H1 (cell line): Measurements from ENCODE around the gene IKBIP. TPM values are rescaled to one million over a fixed set of nuclear protein-coding genes. Genes with fewer than 3 reads are reported as not detected.

Experiments used
- CTCF ChIA-PET: fragments of 300-600 bp; sonication (Branson Sonifier 250); formaldehyde crosslinking; loops from one replicate; lab custom pipeline; 2021; ENCODE audit not compliant: partially characterized antibody; lab: Charles Lee
- POLR2A ChIA-PET: fragments of 300-600 bp; sonication (Branson Sonifier 250); formaldehyde crosslinking; loops from one replicate; lab custom pipeline; 2021; ENCODE audit warnings: inconsistent platforms; ENCODE audit not compliant: partially characterized antibody; lab: Charles Lee
- DNase-seq, 2 experiments: peaks; one replicate each; pipeline versions ENCODE4 v3.0.0 to v3.0.0-alpha.2; 2010 to 2022; ENCODE audit warnings: low spot score in 2 of 2, low read depth in 1 of 2, mixed read lengths in 1 of 2
- FAIRE-seq: peaks from 2 replicates; lab custom pipeline; 2011; peaks lifted over from hg19 to GRCh38; lab: Jason Lieb, UNC
- H2AFZ ChIP-seq: 2 replicates; pipeline ENCODE4 v1.8.1; 2012; ENCODE audit warnings: low read length, inconsistent platforms
- H2AK5ac ChIP-seq: 2 replicates; pipeline ENCODE4 v1.6.1; 2013; ENCODE audit warnings: low read depth, low read length
- H2BK120ac ChIP-seq: replicated peaks from 2 replicates; pipeline ENCODE3; 2013; ENCODE audit warnings: low read depth, low read length, inconsistent platforms
- H2BK12ac ChIP-seq: 2 replicates; pipeline ENCODE4 v1.6.1; 2013; ENCODE audit warnings: low read depth, low read length
- H2BK15ac ChIP-seq: 2 replicates; pipeline ENCODE4 v1.6.1; 2013; ENCODE audit warnings: low read length
- H2BK20ac ChIP-seq: 2 replicates; pipeline ENCODE4 v1.6.1; 2013; ENCODE audit warnings: low read length
- H2BK5ac ChIP-seq: 2 replicates; pipeline ENCODE4 v1.6.1; 2013; ENCODE audit warnings: low read depth, low read length
- H3K14ac ChIP-seq: 2 replicates; pipeline ENCODE4 v1.6.1; 2013; ENCODE audit warnings: inconsistent platforms; ENCODE audit not compliant: insufficient read length
- H3K18ac ChIP-seq: 2 replicates; pipeline ENCODE4 v1.6.1; 2013; ENCODE audit warnings: low read length; ENCODE audit errors: extremely low read depth
- H3K23ac ChIP-seq: 2 replicates; pipeline ENCODE4 v1.6.1; 2013; ENCODE audit warnings: inconsistent platforms; ENCODE audit not compliant: insufficient read length
- H3K23me2 ChIP-seq: 2 replicates; pipeline ENCODE4 v1.6.1; 2013; ENCODE audit warnings: low read depth, low read length
- H3K27ac ChIP-seq: 2 replicates; pipeline ENCODE4 v1.6.1; 2011; ENCODE audit warnings: low read depth, low read length, inconsistent platforms
- H3K27me3 ChIP-seq, 4 experiments: replicated peaks in 1 of 4; 1 replicate in 1 of 4; 2 replicates in 3 of 4; pipeline versions ENCODE4 v1.6.1 to v1.8.1; 2011 to 2013; ENCODE audit warnings: low read length in 3 of 4, mild to moderate bottlenecking in 3 of 4, inconsistent platforms in 2 of 4, mixed read lengths in 2 of 4, moderate library complexity in 1 of 4; ENCODE audit not compliant: control insufficient read depth in 3 of 4, insufficient read depth in 3 of 4; ENCODE audit errors: extremely low read depth in 1 of 4
- H3K36me3 ChIP-seq, 4 experiments: 2 replicates each; pipeline versions ENCODE4 v1.6.1 to v1.8.1; 2011 to 2013; ENCODE audit warnings: mild to moderate bottlenecking in 4 of 4, low read length in 3 of 4, moderate library complexity in 2 of 4, control low read depth in 1 of 4, inconsistent platforms in 1 of 4; ENCODE audit not compliant: insufficient read depth in 4 of 4, control insufficient read depth in 2 of 4
- H3K4ac ChIP-seq: replicated peaks from 2 replicates; pipeline ENCODE3; 2013; ENCODE audit warnings: low read length, low read depth, mixed read lengths, inconsistent platforms; ENCODE audit not compliant: insufficient read length
- H3K4me1 ChIP-seq, 4 experiments: replicated peaks in 1 of 4; 1 replicate in 1 of 4; 2 replicates in 3 of 4; pipeline versions ENCODE4 v1.6.1 to v1.8.1; 2011 to 2013; ENCODE audit warnings: low read length in 3 of 4, inconsistent platforms in 2 of 4, mixed read lengths in 1 of 4; ENCODE audit not compliant: insufficient read depth in 4 of 4, control insufficient read depth in 3 of 4
- H3K4me2 ChIP-seq, 2 experiments: 2 replicates each; pipeline versions ENCODE4 v1.6.1 to v1.8.1; 2011 to 2013; ENCODE audit warnings: low read depth in 2 of 2, low read length in 2 of 2, control low read depth in 1 of 2, inconsistent platforms in 1 of 2, mild to moderate bottlenecking in 1 of 2; ENCODE audit not compliant: insufficient read depth in 1 of 2
- H3K4me3 ChIP-seq, 4 experiments: fragments of 200-600, 300-600 bp in 1 of 4; sonication (generic), shearing (Covaris generic), sonication (Bioruptor Twin) in 1 of 4; 2 replicates each; pipeline versions ENCODE4 v1.5.1 to v1.8.1; 2011 to 2016; ENCODE audit warnings: low read length in 4 of 4, low read depth in 3 of 4, control low read depth in 2 of 4, inconsistent platforms in 2 of 4, mild to moderate bottlenecking in 2 of 4, mixed read lengths in 1 of 4, moderate library complexity in 1 of 4; ENCODE audit not compliant: insufficient read depth in 2 of 4; ENCODE audit errors: extremely low read depth in 1 of 4
- H3K56ac ChIP-seq: replicated peaks from 2 replicates; pipeline ENCODE3; 2013; ENCODE audit warnings: low read depth, mild to moderate bottlenecking, mixed read lengths, low read length, inconsistent platforms; ENCODE audit not compliant: insufficient read length
- H3K79me1 ChIP-seq: 2 replicates; pipeline ENCODE4 v1.6.1; 2013; ENCODE audit warnings: low read depth, low read length, control low read depth
- H3K79me2 ChIP-seq, 2 experiments: 2 replicates each; pipeline versions ENCODE4 v1.6.1 to v1.8.1; 2012 to 2013; ENCODE audit warnings: low read length in 2 of 2, mild to moderate bottlenecking in 2 of 2, inconsistent platforms in 1 of 2; ENCODE audit not compliant: insufficient read depth in 2 of 2, control insufficient read depth in 1 of 2
- H3K9ac ChIP-seq, 4 experiments: replicated peaks in 1 of 4; 1 replicate in 1 of 4; 2 replicates in 3 of 4; pipeline versions ENCODE4 v1.6.1 to v1.8.1; 2011 to 2013; ENCODE audit warnings: low read depth in 3 of 4, low read length in 3 of 4, control low read depth in 2 of 4, mild to moderate bottlenecking in 2 of 4, moderate library complexity in 2 of 4, inconsistent platforms in 1 of 4; ENCODE audit errors: extremely low read depth in 1 of 4
- H3K9me3 ChIP-seq, 2 experiments: 2 replicates each; pipeline versions ENCODE4 v1.6.1 to v1.8.1; 2012 to 2013; ENCODE audit warnings: mild to moderate bottlenecking in 2 of 2, moderate library complexity in 2 of 2, control low read depth in 1 of 2, inconsistent platforms in 1 of 2, low read depth in 1 of 2, low read length in 1 of 2, mixed read lengths in 1 of 2; ENCODE audit not compliant: insufficient read depth in 2 of 2
- H4K20me1 ChIP-seq, 2 experiments: replicated peaks in 1 of 2; 2 replicates each; pipeline versions ENCODE3 to v1.8.1; 2011 to 2013; ENCODE audit warnings: inconsistent platforms in 2 of 2, low read length in 2 of 2, mild to moderate bottlenecking in 1 of 2; ENCODE audit not compliant: insufficient read depth in 2 of 2, control insufficient read depth in 1 of 2
- H4K5ac ChIP-seq: 2 replicates; pipeline ENCODE4 v1.6.1; 2013; ENCODE audit warnings: low read length, low read depth, mixed read lengths, inconsistent platforms; ENCODE audit not compliant: insufficient read length
- H4K8ac ChIP-seq: 2 replicates; pipeline ENCODE4 v1.8.0; 2013; ENCODE audit warnings: mild to moderate bottlenecking, moderate library complexity, low read length, inconsistent platforms; ENCODE audit not compliant: insufficient read depth; ENCODE audit errors: extremely low read depth
- H4K91ac ChIP-seq: replicated peaks from 2 replicates; pipeline ENCODE3; 2013; ENCODE audit warnings: low read length, mixed read lengths, inconsistent platforms; ENCODE audit not compliant: insufficient read length
- FOSL1 ChIP-seq: IDR thresholded peaks from 2 replicates; pipeline ENCODE4 v1.6.1; 2011; ENCODE audit warnings: mild to moderate bottlenecking, low read depth, low read length, moderate library complexity; ENCODE audit not compliant: insufficient read depth
- WGBS, 2 experiments: shearing (Covaris generic) in 1 of 2; methylation state at CpG; one replicate each; pipeline versions ENCODE4 v1.1.6 to v1.1.7; 2013 to 2015; ENCODE audit warnings: low lambda C conversion rate in 2 of 2, mixed read lengths in 2 of 2, inconsistent platforms in 1 of 2, low coverage in 1 of 2, missing lambda C conversion rate in 1 of 2; ENCODE audit not compliant: insufficient replicate concordance in 2 of 2, insufficient coverage in 1 of 2, insufficient read length in 1 of 2; ENCODE audit errors: extremely low coverage in 1 of 2, missing lambda C conversion rate in 1 of 2; 5-methylcytosine and 5-hydroxymethylcytosine counted together
- polyA plus RNA-seq, 7 experiments: library from polyadenylated mRNA; depleted of rRNA in 3 of 7; stranded (reverse) in 5 of 7; unstranded in 2 of 7; fragments of >200 nt in 5 of 7; fragments of 200-250 nt in 2 of 7; gene quantifications; 1 replicate in 5 of 7; 2 replicates in 1 of 7; 4 replicates in 1 of 7; pipeline versions ENCODE4 v1.2.1 to v1.2.3, GENCODE V29; 2011 to 2013; ENCODE audit warnings: missing spikeins in 2 of 7, mixed read lengths in 2 of 7
- total RNA-seq: library from RNA; stranded (reverse); fragmentation: NEBNext Ultra II Directional; extraction: Animal tissue kit (Norgen Biotek cat#: 25700); gene quantifications from 2 replicates; pipeline ENCODE4 v1.2.1, GENCODE V29; 2021

The IKBIP gene
- total and polyA plus RNA-seq, 2 of the 8 experiments (the other 6 are each of a cell fraction or from before 2014, with no cell fraction given): 2.7 to 12.4 TPM

DNA sequence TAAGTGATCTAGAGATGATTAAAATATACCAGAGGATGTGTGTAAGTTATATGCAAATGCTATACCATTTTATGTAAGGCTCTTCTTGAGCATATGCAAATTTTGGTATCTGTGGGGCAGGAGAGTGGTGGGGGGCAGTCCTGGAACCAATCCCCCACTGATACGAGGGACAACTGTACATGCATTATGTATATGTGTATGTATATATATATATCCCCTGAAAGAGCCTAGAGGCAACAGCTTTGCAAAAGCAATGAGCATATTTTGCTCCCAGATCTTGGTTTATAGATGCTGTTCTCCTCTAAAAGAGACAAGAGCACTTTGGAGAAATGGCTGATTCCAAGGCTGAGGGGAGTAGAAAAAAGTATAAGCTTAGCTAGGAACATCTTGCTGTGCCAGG, 63.5 kb downstream of the IKBIP start:
- H2BK5ac ChIP-seq: no peak overlapping the region
- H3K14ac ChIP-seq: no peak overlapping the region
- H3K4me2 ChIP-seq: no peak overlapping the region
- no peak overlapping the region for H2BK120ac ChIP-seq
- WGBS, 2 experiments: 90% methylated on average over 1 of the region's 1 CpG; no CpG with 5 or more reads in 1 of the 2 experiments
- no peaks in the 10 kb centered on the region for H3K79me2 ChIP-seq
- DNase-seq (no peak), FAIRE-seq (no peak)
- no peaks in the 10 kb centered on the region; the same call in 1 of the 2 replicates for H3K23me2 ChIP-seq
- no peak overlapping the region for H2BK15ac ChIP-seq
- no peak overlapping the region for H4K91ac ChIP-seq
- no peaks in the 10 kb centered on the region for H3K36me3 ChIP-seq
- no peak overlapping the region for H2BK20ac ChIP-seq
- H4K5ac ChIP-seq: no peak overlapping the region
- ChIA-PET POLR2A (interaction anchor here (0.8 kb wide), 1 partner anchor 11 kb away, joined by 3 read pairs; no protein-coding TSS in a partner anchor), CTCF (interaction anchor here (0.6 to 1.3 kb wide), 4 partner anchors 9 to 23 kb away, joined by 3 to 4 read pairs (median 3); no protein-coding TSS in a partner anchor)
- H4K8ac ChIP-seq: no peak overlapping the region
- no peak overlapping the region for H2AK5ac ChIP-seq
- H3K4me1 ChIP-seq: no peaks in the 10 kb centered on the region
- H2AFZ ChIP-seq: no peak overlapping the region
- no peaks in the 10 kb centered on the region for H3K79me1 ChIP-seq
- no peaks in the 10 kb centered on the region for H3K27me3 ChIP-seq
- H2BK12ac ChIP-seq: no peak overlapping the region
- no peak overlapping the region for H3K9ac ChIP-seq
- H3K56ac ChIP-seq: no peak overlapping the region
- no peak for TF ChIP-seq FOSL1
- no peak overlapping the region for H3K4me3 ChIP-seq
- H3K27ac ChIP-seq: no peak overlapping the region
- H3K23ac ChIP-seq: no peak overlapping the region
- no peaks in the 10 kb centered on the region for H3K9me3 ChIP-seq
- no peak overlapping the region for H3K4ac ChIP-seq
- no peaks in the 10 kb centered on the region for H4K20me1 ChIP-seq
- no peak overlapping the region for H3K18ac ChIP-seq
